ENCODE results near the gene E2F4. TPM values are rescaled to one million over a fixed set of nuclear protein-coding genes. Genes with fewer than 3 reads are reported as not detected.

E2F4 gene
- total and polyA plus RNA-seq, 7 donors: 40.0 to 85.9 (median 69.8) TPM

DNA sequence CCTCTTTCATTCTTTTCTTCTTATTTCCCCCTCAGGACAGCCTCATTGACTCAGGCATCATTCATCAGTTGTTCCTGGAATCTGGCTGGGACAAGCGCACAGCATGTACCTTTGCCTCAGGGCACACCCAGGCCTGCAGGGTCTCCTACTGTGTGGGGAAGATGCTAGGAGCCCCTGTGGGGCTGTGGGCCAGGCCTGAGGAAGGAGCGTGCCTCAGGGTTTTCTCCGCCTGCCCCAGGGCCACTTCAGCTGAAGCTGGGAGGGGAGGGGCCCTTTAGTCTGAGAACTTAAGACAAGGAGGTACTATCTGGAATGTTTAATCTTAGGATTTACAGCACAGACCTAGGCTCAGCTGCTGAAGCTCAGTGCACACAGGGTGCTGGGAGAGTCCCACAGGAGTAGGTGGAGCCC, 14.9 kb downstream of the E2F4 start:
- DNase-seq: no peak
- no peaks in the 10 kb centered on the region for H3K9me3 ChIP-seq
- 92 to 93% methylated on average over 3 of the region's 3 CpGs for WGBS, 2 donors
- no peaks in the 10 kb centered on the region for H3K27me3 ChIP-seq
- peaks cover 0 to 8% (median 3%) of the 10 kb centered on the region in 4 donors for H3K36me3 ChIP-seq
- intact Hi-C loops (cut with DNase I): no loop called here
- H3K4me1 ChIP-seq: no peaks in the 10 kb centered on the region
- TF ChIP-seq, protein P1, sequence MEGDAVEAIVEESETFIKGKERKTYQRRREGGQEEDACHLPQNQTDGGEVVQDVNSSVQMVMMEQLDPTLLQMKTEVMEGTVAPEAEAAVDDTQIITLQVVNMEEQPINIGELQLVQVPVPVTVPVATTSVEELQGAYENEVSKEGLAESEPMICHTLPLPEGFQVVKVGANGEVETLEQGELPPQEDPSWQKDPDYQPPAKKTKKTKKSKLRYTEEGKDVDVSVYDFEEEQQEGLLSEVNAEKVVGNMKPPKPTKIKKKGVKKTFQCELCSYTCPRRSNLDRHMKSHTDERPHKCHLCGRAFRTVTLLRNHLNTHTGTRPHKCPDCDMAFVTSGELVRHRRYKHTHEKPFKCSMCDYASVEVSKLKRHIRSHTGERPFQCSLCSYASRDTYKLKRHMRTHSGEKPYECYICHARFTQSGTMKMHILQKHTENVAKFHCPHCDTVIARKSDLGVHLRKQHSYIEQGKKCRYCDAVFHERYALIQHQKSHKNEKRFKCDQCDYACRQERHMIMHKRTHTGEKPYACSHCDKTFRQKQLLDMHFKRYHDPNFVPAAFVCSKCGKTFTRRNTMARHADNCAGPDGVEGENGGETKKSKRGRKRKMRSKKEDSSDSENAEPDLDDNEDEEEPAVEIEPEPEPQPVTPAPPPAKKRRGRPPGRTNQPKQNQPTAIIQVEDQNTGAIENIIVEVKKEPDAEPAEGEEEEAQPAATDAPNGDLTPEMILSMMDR (IDR thresholded peaks at IDR 0.05): no peak
- TF ChIP-seq POLR2AphosphoS5 (IDR thresholded peaks at IDR 0.05) (no peak), POLR2A (IDR thresholded peaks at IDR 0.05) (no peak), EP300 (IDR thresholded peaks at IDR 0.05) (no peak)
- no peak overlapping the region for H3K27ac ChIP-seq
- H3K4me3 ChIP-seq: no peak overlapping the region

DNA sequence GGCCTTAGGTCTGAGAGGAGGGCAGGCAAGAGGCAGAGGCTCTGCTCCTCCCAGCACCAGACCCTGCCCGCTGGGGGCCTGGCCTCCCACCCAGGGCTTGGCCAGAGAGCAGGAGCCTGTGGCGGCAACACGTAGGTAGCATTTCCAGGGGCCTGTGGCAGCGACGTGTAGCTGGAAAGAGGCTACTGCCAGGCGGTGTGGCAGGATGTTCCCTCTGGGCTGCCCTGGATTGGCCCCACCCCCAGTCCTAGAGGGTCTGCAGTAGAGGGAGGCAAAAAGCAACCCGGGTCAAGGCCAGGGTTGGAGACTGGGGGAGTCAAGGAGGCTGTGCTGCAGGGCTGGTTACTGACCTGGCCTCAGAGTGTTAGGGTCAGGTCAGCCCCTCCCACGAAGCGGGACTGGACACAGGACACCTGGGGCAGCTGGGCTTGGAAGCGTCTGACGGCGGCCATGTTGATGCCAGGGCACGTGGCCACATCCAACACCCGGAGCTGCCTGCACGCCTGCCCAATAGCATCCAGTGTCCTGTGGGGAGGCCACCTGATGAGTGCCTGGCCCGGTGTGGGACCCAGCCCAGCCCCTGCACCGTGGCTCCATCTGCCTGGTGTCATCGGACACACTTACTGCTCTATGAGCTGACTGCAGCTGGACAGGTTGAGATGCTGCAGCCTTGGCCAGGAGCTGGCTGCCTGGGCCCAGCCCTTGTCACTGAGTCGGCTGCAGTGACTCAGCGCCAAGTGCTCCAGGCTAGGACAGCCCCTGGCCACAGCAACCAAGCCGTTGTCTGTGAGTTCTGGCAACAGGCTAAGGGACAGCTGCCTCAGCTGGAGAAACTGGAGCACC, 15.5 kb downstream of the E2F4 start:
- Histone ChIP-seq H3K9me3 (no peaks in the 10 kb centered on the region), H3K36me3 (peaks cover 0 to 4% (median 0%) of the 10 kb centered on the region in 4 donors), H3K4me3 (no peak overlapping the region), H3K27me3 (no peaks in the 10 kb centered on the region), H3K27ac (no peak overlapping the region), H3K4me1 (no peaks in the 10 kb centered on the region)
- DNase-seq: no peak
- intact Hi-C loops (cut with DNase I): no loop called here
- no peak for TF ChIP-seq EP300 (IDR thresholded peaks at IDR 0.05)
- TF ChIP-seq POLR2AphosphoS5 (IDR thresholded peaks at IDR 0.05): no peak
- TF ChIP-seq, protein P1 (IDR thresholded peaks at IDR 0.05): no peak
- TF ChIP-seq POLR2A (IDR thresholded peaks at IDR 0.05): no peak
- WGBS, 2 donors: 58 to 82% methylated on average over 21 of the region's 21 CpGs

DNA sequence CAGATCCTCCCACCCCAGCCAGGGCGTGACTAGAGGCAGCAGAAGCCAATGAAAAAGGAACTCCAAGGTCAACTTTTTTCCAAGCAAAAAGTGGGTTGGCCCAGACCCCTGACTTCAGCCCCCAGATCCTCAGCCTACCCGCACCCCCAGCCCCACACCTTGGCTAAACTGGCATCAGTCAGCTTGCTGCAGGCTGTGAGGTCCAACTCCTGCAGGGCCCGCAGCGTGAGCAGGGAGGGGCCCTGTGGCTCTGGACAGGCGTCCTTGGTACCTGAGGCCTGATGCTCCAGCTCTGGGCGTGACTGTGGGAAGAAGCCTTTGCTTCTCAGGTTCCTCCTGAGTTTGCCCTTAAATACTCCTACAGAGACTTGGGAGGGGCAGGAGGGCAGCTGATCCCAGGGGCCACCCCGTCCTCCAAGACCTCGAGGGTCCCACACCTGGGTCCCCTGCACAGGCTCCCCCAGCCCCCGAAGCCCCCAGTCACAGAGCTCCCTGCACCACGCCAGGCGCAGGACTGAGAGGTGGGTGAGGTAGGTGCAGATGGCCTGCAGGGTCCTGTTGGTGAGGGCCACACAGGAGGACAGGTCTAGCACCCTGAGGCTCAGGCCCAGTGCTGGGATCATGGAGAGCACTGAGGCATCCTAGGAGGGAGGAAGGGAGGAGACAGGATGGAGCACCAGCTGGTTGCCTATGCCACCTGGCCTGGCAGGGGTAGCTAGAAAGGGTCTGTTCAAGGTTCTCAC, 16.4 kb downstream of the E2F4 start:
- H3K4me3 ChIP-seq: no peak overlapping the region
- H3K9me3 ChIP-seq: no peaks in the 10 kb centered on the region
- no peak for DNase-seq
- peaks cover 0 to 4% (median 0%) of the 10 kb centered on the region in 4 donors for H3K36me3 ChIP-seq
- TF ChIP-seq POLR2A (IDR thresholded peaks at IDR 0.05) (no peak), EP300 (IDR thresholded peaks at IDR 0.05) (no peak), POLR2AphosphoS5 (IDR thresholded peaks at IDR 0.05) (no peak)
- TF ChIP-seq, protein P1 (IDR thresholded peaks at IDR 0.05): no peak
- no peaks in the 10 kb centered on the region for H3K4me1 ChIP-seq
- 61 to 87% methylated on average over 11 of the region's 11 CpGs for WGBS, 2 donors
- intact Hi-C loops (cut with DNase I): no loop called here
- no peaks in the 10 kb centered on the region for H3K27me3 ChIP-seq
- no peak overlapping the region for H3K27ac ChIP-seq

DNA sequence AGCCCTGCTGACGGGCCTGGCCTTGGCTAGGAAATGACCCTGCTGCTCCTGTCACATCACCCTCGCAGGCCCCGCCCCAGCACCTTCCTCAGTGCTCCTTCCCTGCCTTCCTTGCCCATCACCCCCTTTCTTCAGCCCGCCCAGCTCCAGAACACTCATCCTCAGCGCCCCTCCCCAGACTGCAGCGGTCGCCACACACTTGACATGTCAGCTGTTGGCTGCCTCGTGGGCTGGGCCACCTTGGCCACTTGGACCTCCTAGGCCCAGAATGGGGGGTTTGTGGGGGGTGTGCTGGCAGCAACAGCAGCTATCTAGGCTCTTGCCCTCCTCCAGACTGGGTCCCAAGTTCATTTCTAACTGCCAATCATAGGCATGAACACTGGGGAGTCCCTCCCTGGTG, 17.6 kb downstream of the E2F4 start:
- Histone ChIP-seq H3K27ac (no peak overlapping the region), H3K27me3 (no peaks in the 10 kb centered on the region), H3K36me3 (peaks cover 0 to 4% (median 0%) of the 10 kb centered on the region in 4 donors), H3K4me1 (no peaks in the 10 kb centered on the region), H3K4me3 (no peak overlapping the region), H3K9me3 (no peaks in the 10 kb centered on the region)
- WGBS, 2 donors: 88% methylated on average over 8 of the region's 8 CpGs
- no peak for DNase-seq
- intact Hi-C loops (cut with DNase I): no loop called here
- no peak for TF ChIP-seq EP300 (IDR thresholded peaks at IDR 0.05)
- TF ChIP-seq POLR2AphosphoS5 (IDR thresholded peaks at IDR 0.05): no peak
- TF ChIP-seq, protein P1 (IDR thresholded peaks at IDR 0.05): no peak
